Retinal pigment epithelial cell (primary cell): ENCODE results near the gene CH25H.

Experiments
- DNase-seq: peaks from one replicate; pipeline ENCODE4 v3.0.0-alpha.2; 2010; ENCODE audit warnings: low read depth
- H3K4me3 ChIP-seq: 2 replicates; pipeline ENCODE4 v1.5.1; 2011; ENCODE audit warnings: mild to moderate bottlenecking, low read length, control low read depth, moderate library complexity
- CTCF ChIP-seq: conservative IDR thresholded peaks from 2 replicates; pipeline ENCODE4 v1.5.1; 2011; ENCODE audit warnings: low read depth, low read length, control low read depth, inconsistent platforms

Gene CH25H

GRCh38 chr10:89240519-89240918, 33.4 kb upstream of the CH25H start:
- H3K4me3 ChIP-seq = no peak overlapping the region
- DNase-seq = no peak
- no peak for TF ChIP-seq CTCF

- no peak overlapping the region for H3K4me3 ChIP-seq
These were observed 32.0 kb upstream of the CH25H start for GRCh38 chr10:89238956-89239644.

GRCh38 chr10:89237849-89238248, 30.7 kb upstream of the CH25H start:
- no peak overlapping the region for H3K4me3 ChIP-seq
- DNase-seq = no peak
- TF ChIP-seq CTCF = no peak

More at GRCh38 chr10:89238956-89239644, 32.0 kb upstream of the CH25H start:
- TF ChIP-seq CTCF = no peak
- no peak for DNase-seq

- TF ChIP-seq CTCF = no peak
- no peak overlapping the region for H3K4me3 ChIP-seq
- DNase-seq = no peak
These were observed 29.2 kb upstream of the CH25H start for GRCh38 chr10:89236226-89236797.

- DNase-seq = no peak
- H3K4me3 ChIP-seq = no peak overlapping the region
- TF ChIP-seq CTCF = no peak
These were observed 28.1 kb upstream of the CH25H start for GRCh38 chr10:89235073-89235798.

- H3K4me3 ChIP-seq = no peak overlapping the region
- DNase-seq = no peak
- TF ChIP-seq CTCF = no peak
These were observed 25.9 kb upstream of the CH25H start for GRCh38 chr10:89233033-89233432.
